ENCODE data around the gene ZNF598. TPM values are rescaled to one million over a fixed set of nuclear protein-coding genes. Genes with fewer than 3 reads are reported as not detected.

Gene ZNF598
- total RNA-seq, 1 donor from 2014 or later, result 52.7 TPM

GRCh38 chr16:2042986-2043666 lies 33.5 kb upstream of the ZNF598 start:
- Mint-ChIP-seq H3K27ac (peak overlapping the region; percentile 82), H3K36me3 (peaks cover 2% of the 10 kb centered on the region), H3K4me3 (no peak overlapping the region), H3K9me3 (no peaks in the 10 kb centered on the region), H3K27me3 (ENCODE audit: low read depth) (no peaks in the 10 kb centered on the region), H3K4me1 (peaks cover 23% of the 10 kb centered on the region)
- TF ChIP-seq, protein P1, sequence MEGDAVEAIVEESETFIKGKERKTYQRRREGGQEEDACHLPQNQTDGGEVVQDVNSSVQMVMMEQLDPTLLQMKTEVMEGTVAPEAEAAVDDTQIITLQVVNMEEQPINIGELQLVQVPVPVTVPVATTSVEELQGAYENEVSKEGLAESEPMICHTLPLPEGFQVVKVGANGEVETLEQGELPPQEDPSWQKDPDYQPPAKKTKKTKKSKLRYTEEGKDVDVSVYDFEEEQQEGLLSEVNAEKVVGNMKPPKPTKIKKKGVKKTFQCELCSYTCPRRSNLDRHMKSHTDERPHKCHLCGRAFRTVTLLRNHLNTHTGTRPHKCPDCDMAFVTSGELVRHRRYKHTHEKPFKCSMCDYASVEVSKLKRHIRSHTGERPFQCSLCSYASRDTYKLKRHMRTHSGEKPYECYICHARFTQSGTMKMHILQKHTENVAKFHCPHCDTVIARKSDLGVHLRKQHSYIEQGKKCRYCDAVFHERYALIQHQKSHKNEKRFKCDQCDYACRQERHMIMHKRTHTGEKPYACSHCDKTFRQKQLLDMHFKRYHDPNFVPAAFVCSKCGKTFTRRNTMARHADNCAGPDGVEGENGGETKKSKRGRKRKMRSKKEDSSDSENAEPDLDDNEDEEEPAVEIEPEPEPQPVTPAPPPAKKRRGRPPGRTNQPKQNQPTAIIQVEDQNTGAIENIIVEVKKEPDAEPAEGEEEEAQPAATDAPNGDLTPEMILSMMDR (IDR thresholded peaks at IDR 0.05; ENCODE audit: unreplicated experiment), result no peak
- DNase-seq (ENCODE audit: low spot score in 2 of 2, unreplicated experiment in 2 of 2), result no peak

GRCh38 chr16:2042171-2042985 lies 32.8 kb upstream of the ZNF598 start:
- Mint-ChIP-seq H3K4me1 (peaks cover 31% of the 10 kb centered on the region), H3K27me3 (ENCODE audit: low read depth) (no peaks in the 10 kb centered on the region), H3K36me3 (peaks cover 2% of the 10 kb centered on the region), H3K27ac (no peak overlapping the region), H3K9me3 (no peaks in the 10 kb centered on the region), H3K4me3 (no peak overlapping the region)
- TF ChIP-seq, protein P1 (IDR thresholded peaks at IDR 0.05; ENCODE audit: unreplicated experiment), result no peak
- no peak for DNase-seq (ENCODE audit: low spot score in 2 of 2, unreplicated experiment in 2 of 2)

DNA sequence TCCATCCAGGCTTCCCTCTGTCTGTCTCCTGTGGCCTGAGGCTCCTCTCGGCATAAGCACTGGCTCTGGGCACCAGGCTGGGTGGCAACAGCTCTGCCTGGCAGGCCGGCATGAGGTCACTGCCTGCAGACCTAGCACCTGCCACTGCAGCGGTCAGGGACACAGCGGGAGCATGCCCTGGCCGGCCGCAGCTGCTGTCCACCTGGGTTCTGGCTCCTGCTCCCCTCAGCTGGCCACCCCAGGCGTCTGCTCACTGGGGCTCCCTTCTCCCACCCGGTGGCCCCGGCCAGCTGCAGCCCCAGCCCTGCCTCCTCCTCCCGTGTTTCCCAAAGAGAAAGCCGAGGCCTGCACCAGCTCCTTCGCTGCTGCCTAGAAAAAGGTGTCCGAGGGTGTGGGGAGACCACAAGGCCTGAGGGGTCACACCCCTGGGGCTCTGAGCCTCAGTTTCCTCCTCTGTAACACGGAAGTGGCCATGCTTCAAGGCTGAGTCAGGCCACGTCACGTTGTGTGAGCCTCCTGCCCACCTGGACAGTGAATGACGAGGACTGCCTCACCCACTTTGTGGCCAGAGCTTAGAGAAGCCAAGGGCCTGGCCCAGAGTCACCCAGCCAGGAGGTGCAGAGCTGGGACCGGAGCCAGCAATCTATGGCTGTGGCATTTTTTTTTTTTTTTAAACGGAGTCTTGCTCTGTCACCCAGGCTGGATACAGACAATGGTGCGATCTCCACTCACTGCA lies 31.3 kb upstream of the ZNF598 start:
- H3K27ac Mint-ChIP-seq, result no peak overlapping the region
- H3K4me1 Mint-ChIP-seq, result peaks cover 29% of the 10 kb centered on the region
- H3K4me3 Mint-ChIP-seq, result no peak overlapping the region
- TF ChIP-seq, protein P1 (IDR thresholded peaks at IDR 0.05; ENCODE audit: unreplicated experiment), result no peak
- H3K36me3 Mint-ChIP-seq, result no peaks in the 10 kb centered on the region
- H3K27me3 Mint-ChIP-seq (ENCODE audit: low read depth), result no peaks in the 10 kb centered on the region
- DNase-seq (ENCODE audit: low spot score in 2 of 2, unreplicated experiment in 2 of 2), result no peak
- no peaks in the 10 kb centered on the region for H3K9me3 Mint-ChIP-seq

GRCh38 chr16:2040041-2040786 lies 30.6 kb upstream of the ZNF598 start:
- no peaks in the 10 kb centered on the region for H3K9me3 Mint-ChIP-seq
- DNase-seq (ENCODE audit: low spot score in 2 of 2, unreplicated experiment in 2 of 2), result no peak
- no peaks in the 10 kb centered on the region for H3K36me3 Mint-ChIP-seq
- H3K4me1 Mint-ChIP-seq, result peaks cover 33% of the 10 kb centered on the region
- no peak overlapping the region for H3K4me3 Mint-ChIP-seq
- TF ChIP-seq, protein P1 (IDR thresholded peaks at IDR 0.05; ENCODE audit: unreplicated experiment), result no peak
- H3K27ac Mint-ChIP-seq, result peak overlapping the region; percentile 90
- no peaks in the 10 kb centered on the region for H3K27me3 Mint-ChIP-seq (ENCODE audit: low read depth)

All from mesothelial cell of epicardium (in vitro differentiated cells).